GM18507 (cell line): ENCODE data around the gene LRMDA.

Experiments used
- DNase-seq: peaks from one replicate; pipeline ENCODE4 v3.0.0; 2011; ENCODE audit warnings: low read depth; ENCODE audit not compliant: insufficient read length; ENCODE audit errors: extremely low spot score
- FAIRE-seq: peaks from 2 replicates; lab custom pipeline; 2011; peaks lifted over from hg19 to GRCh38; lab: Jason Lieb, UNC

LRMDA gene

DNA sequence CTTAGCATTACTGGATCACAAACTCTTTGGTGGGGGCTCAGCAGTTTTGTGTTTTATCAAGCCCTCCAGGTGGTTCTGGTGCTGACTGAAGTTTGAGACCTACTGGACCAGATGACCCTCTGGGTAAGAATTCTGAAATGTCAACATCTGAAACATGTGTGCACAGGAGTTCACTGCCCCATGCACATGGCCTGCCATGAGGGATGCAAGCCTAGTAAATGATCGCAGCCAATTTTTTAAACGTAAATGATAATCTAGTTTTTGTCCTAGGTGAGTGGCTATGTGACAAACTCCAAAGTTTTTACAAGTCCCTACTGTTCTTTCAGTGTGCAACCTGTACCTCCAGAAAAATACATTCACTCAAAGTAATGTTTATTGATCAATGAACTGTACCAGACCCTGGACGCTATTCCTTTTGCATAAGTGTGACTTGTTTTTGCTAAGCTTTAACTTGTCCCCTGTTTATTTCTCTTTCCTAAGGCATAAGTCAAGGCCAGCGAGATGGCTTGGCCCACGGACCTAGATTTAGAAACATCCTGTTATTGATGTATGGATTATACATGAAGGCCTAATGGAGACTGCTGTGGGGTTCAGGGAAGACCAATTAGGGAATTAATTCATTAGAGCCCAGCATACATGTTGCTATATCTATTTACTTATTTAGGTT, 531.1 kb downstream of the LRMDA start:
- no peak for DNase-seq
- no peak for FAIRE-seq

DNA sequence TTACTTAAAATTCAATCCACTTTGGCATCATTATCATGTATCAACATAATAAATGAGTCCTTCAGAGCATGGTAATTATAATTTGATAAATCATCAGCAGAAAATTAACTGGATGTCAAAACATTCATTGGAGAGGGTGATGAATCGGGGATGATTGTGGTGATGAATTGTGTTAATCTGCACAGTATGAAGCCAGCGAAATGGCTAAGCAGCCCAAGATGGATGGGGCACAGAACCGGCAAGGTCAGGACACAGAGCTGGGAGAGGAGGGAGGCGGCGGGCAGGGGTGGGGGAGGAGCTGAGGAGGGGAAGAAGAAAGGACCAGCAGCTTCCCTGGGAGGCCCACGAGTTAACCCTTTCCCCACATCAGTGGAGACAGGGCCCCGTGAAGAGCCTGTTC, 536.1 kb downstream of the LRMDA start:
- DNase-seq (no peak), FAIRE-seq (no peak)

DNA sequence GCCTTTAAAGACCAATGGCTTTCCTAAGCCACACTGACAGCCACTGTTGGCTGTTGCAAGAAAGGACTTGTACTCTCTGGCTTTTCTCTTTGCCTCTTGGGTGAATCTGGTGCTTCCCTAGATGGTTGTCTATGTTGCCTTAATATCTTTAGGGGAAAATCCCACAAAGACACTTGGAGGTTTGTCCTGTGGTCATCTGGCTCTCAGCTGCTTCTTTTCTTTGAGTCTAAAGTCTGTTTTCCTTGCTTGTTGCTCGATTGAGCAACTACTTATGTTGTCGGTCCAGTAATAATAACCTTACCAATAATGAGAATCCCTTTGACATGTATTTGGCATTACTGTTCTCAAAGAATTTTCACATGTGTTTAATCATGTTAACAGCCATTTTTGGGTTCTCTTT, 537.6 kb downstream of the LRMDA start:
- DNase-seq, result no peak
- FAIRE-seq, result no peak

DNA sequence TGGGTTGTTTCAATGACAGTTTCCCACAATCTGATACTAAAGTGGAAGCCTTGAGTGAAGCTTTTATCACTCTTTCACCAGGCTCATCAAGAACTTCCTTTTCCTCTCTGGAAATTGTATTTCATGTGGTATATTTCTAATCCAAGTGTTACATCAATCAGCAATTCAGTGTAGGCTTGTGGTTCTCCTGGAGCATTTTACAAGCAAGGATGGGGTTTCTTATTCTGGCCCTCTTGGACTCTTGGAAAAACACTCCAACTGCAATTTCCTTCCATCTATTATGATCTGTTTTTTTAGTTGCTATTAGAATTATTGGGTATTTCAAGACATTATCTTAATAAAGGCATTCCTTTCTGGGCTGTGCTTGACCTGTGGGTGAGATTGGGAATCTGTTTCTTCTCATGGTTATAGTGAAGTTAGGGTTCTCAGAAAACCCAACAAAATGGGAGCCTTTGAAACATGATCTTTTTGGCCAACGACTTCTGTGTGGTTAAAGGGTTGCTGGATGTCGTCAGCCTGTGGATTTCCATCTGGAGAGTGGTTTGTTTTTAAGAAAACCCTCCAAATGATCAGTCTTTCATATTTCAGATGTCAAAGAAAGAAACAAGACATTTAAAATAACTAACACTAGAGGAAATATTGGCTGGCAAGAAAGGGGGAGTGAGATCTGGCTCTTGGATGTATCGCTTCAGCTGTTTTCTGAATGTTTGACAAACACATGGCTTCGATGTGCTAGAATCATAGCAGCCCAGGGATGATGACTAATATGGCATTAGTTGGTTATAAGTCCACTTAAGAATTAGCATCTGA, 540.2 kb downstream of the LRMDA start:
- FAIRE-seq (no peak), DNase-seq (no peak)

DNA sequence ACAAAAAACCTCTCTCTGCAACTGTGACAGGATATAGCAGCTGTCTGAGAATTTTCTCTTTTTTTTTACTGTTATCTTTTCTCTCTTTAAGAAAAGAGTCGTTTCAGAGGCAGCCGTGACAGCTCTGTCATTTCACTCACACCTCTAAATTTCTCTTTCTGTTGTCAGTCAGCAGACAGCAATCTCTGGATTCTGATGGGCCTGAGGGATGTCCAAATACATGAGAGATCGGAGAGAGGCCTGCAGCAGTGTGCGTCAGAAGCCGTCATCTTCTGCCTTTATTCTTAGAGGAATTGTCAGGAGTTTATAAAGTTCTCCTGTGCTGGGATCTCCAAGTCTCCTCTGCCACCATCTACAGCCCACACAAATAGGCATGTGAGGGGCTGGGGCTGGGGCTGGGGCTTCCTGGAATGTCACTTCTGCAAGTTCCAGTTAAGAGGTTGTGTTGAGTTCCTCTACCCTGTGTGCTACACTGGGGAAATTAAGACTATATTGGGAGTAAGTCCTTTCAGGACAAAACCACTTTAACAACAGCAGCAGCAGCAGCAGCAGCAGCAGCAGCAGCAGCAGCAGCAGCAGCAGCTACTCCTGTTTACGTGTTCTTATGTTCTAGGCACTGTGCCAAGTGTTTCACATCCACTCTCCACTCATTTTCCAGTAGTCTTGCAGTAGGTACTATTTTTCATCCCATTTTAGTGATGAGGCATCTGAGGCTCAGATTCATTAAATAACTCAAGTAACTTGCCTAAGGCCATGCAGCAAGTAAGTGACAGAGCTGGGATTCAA, 541.3 kb downstream of the LRMDA start:
- FAIRE-seq (no peak), DNase-seq (no peak)

DNA sequence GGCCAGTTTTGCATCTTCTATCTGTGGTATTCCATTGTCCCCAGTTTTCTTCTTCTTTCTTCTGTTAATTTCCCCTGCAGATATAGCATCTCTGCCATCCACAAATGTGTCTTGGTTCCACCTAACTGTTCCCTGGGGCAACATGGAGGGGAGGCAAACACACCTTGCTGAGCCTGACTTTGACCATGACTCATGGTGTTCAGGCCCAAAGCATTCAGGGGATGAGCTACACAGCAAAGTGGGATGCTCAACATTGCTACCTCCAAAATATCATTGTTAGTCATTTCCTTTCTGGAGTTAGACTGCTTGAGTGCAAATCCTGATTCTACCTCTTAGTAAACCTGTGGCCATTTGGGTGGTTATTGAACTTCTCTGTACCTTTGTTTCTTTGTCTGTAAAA, 542.7 kb downstream of the LRMDA start:
- DNase-seq (no peak), FAIRE-seq (no peak)

DNA sequence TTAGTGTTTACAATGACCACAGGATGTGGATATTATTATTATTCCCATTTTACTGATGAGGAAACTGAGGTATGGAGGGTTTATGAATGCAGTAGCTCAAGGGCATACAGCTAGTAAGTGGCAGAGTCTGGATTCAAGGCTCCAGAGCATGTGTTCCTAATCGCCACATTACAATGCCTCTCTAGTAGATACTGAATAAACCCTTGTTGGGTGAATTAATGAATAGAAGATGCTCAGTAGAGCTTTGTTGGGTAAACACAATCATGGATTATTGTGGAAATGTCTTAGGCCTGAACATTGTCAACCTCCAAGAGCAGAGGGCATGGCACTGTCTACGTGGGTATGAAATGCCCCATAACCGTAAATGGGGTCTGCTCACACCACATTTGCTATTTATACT, 545.3 kb downstream of the LRMDA start:
- FAIRE-seq (no peak), DNase-seq (no peak)

DNA sequence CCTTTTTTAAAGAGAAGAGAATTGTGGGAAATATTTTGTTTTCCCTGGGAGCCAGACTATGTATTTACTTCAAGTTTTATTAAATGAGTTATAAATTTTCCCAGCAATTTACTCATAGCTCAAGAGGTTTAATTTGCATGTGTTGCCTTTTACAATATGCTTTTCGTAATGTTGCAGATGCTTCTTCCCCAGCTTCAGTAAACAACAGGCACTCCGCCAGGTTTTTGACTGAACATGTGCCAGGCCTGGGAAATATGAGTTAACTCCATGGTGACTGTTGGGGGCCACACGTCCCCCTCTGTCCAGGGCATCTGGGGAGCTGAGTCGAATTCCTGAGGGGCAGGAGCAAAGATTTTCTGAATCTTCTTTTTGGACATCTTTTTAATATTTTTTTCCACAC, 545.7 kb downstream of the LRMDA start:
- no peak for DNase-seq
- FAIRE-seq, result no peak

DNA sequence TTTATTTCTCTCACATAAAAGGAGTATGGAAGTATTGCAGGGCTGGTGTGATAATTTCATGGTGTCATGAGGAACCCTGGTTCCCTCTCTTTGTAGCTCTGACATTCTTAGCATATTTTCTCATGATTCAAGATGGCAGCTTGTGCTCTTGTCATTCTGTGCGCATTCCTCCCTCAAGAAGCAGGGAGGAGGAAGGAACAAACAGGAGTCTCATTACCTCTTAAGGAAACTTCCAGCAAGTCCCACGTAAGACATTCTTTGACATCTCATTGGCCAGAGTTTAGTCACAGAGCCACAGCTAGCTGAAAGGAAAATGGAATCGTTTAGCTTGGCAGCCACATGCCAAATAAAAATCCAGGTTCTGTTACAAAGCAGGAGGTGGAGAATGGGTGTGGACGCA, 546.8 kb downstream of the LRMDA start:
- FAIRE-seq (no peak), DNase-seq (no peak)

DNA sequence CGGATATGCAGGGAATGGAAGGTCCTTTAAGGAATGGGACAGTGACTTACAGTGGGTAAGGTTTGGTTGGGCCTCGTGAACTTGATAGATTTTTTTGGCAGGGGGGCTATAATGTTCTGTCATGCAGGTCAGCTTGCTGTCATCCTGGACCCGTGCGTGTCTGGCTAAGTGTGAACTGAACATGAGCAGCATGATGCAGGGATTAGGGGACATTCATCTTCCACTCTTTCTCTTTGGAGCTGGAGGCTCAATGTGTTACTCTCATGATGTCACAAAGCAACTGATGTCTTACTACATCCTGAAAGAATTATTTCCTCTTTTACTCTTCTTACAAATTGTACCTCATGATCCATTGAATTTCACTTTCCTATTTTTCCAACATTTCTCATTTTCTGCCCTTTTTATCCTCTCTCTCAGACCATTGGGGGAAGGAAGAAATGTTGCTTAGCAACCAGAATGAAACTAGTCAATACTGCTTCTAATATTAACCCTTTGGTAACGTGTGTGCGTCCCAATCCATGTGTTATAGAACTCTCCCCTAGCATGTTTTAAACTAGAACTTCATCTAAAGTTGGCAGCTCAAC, 549.1 kb downstream of the LRMDA start:
- FAIRE-seq (no peak), DNase-seq (no peak)

DNA sequence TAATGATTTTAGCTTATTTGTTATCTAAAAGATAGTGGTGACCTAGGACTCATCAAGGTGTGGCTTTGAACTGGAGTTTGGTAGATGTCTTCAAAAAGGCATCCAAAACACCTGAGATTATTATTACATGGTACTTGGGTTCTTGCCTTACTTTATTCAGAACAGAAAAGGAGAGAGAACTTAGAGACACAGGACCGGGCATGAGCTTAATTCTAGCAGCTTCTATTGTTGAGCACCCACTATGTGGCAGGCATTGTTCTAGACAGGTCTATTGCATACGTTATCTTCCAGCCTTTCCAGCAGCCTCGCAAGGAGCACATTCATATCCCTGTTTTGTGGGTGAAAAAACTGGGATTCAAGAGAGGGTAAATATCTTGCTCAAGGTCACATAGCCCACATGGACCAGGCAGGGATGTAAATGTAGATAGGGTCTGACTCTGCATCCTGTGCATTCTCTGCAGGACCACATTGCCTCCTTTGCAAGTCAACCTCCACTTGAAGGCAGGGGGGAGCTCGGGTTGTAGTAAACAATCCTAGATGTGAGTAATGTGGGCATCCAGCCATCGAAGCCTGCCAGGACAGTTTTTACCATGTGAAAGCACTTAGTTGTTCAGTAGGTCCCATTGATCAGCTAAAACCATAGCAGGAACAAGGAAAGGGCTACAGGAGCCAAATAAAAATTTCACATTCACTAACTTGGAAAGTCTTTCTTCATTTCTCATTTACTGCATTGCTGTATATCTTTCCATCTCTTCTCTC, 551.4 kb downstream of the LRMDA start:
- DNase-seq, result no peak
- no peak for FAIRE-seq

DNA sequence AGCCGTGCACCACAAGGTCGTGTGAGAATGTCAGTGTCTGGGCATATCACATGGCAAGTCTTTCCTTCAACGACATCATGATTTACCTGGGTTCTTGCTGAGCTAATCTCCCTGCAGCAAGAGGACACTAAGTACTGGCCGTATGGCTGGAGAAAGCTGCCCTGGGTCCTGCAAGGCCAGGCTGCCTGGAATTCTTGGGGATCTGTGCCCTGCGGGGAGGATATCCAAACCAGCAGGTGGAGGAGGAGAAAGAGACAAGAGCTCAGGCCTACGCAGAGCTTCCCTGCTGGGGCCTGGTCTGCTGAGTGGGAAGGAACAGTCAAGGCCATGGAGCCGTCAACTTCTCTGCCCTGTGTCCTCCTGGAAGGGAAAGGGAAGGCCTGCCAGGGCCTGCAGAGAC, 552.6 kb downstream of the LRMDA start:
- FAIRE-seq (no peak), DNase-seq (no peak)

DNA sequence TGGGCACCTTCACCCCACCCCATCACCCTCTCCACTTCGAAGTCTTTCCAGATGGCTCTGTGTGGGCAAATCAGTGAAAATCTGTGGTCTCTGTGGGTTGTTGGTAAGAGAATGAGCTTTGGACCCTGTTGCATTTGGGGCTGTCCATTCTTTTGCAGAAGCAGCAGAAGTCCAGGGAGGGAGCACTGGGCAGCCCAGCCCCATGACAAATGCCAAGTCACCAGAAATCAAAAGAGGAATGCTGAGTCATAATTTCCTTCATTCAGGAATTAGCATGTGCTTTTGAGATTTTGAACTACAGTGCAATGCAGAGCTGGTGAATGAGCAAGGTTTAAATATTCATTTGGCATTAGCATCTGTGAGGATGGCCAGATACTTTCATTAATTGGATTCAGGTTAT, 556.2 kb downstream of the LRMDA start:
- DNase-seq, result no peak
- no peak for FAIRE-seq

DNA sequence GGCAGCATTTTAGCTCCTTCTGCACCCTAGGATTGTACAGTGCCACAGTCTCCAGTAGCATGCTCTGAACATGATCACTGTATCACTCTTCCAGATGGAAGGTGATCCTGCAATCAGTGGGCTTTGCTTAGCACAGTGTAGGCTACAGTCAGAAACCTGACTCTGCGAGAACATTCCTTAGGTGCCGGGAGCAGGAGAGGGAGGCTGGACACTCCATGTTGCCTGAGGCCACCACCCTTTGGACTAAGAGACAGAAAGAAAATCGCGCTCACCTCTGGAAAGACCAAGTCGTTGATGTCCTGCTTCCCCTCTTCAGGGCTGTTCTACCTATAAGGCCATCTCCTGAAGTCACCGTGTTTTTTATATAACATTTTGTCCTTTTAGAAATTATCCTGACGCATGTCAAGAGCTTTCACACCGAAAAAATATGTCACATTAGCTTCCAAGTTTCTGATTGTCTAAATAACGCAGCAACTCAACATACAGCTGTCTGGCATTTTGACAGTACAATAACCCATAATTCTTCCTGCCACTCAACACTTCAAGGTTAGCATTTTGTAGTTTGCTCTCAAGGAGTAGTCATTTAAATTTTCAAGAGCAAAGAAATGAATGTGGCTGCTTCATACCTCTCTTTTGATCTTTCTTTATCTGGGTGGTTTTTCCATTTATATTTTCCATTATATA, 563.1 kb downstream of the LRMDA start:
- FAIRE-seq (no peak), DNase-seq (no peak)

DNA sequence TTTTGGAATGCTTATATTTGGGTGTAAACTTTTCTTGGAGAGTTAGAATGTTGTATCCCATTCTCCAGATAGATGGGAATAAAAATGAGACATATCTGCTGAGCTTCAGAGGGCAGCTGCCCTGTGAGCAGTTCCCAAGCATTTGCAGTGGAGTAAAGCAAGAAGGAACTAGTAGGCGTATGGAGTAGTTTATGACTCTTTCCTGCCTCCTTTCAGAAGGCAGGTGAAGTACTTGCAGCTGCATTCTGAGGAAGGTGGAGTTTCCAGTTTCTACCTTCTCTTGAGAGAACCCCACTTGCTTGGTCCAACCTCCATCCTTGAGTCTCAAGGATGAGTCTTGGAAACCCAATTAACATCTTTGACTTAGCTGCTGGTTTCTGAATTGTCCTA, 563.6 kb downstream of the LRMDA start:
- no peak for DNase-seq
- no peak for FAIRE-seq

DNA sequence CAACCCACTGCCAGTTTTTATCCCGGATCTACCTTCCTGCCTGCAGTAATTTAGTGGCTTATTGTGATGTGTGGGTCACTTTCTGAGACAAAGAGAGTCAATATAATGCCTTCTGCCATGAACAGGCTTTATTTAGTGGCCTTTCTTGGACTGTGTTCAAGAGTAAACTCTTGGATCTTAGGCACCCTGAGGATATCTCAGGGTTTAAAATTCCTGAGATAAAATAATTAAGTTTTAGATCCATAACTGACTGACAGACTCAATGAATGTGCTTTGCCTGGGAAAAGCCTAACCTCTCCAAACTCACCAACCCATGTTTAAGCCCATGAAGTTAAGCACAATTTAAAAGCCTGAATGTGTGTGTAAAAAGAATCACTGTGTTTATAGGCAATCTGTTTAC, 564.3 kb downstream of the LRMDA start:
- no peak for DNase-seq
- no peak for FAIRE-seq

DNA sequence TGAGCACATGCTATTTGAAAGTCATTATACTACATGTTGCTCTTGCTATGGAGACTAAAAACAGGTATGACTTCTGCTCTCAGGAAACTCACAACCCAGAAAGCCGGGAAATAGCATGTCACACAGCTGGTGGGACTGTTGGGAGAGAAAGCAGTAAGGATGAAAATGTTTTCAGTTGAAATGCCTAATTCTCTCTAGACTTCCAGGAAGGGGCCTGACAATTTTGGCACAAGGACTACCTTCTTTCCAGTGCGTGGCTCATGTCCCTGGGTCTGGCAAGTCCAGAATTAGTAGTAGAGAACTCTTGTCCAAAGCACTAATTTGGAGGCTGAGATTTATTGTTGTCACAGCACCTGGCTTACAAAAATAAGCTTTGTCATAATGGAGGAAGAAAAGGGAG, 567.6 kb downstream of the LRMDA start:
- no peak for FAIRE-seq
- no peak for DNase-seq

DNA sequence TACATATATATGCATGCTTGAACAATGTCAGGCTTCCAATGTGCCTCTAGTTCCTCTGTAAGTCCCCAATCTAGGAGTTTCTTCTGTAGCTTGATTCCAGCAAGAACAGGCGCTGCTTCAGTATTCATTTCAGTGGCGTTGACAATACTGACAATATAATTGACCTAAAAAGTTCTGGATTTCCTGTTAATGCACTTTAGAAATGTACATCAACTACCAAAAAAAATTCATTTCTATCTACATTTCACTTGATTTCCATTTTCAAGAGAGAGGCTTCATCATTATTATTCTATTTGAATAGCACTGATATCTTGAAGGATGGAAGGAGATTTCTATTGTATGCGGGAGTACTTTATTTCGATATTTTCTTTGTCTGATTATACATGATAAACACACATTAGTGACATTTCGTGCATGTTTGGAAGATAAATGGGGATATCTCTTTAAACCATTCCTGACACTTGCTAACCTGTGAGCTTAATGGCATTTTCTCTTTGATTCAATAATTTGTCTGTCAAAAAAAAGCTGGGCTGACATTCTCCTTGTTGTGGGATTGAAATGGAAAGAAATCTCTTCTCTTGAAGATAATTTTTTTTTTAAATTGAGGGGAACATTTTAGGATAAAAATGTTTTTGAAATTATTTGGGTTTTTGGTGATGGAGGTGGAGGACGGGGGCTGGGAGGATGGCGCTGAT, 568.2 kb downstream of the LRMDA start:
- FAIRE-seq (no peak), DNase-seq (no peak)

DNA sequence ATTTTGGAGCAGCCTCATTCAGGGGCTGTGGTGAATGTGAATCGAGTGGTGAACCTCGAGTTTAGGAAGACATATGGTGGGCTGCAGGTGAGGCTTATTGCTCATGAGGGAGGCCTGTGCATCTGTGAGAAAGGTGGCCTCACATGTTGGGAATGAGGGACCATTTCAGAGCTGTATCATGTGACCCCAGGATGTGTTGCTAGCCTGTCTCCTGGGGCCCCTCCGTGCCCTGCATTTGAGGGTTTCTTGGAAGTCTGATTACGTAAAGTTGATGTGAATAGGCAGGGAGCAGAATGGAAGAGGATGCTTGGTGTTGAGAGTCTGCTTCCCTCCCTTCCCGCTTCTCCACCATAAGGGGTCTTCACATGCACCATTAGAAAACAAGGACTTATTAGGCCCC, 569.1 kb downstream of the LRMDA start:
- no peak for FAIRE-seq

More for the DNA sequence above, 569.1 kb downstream of the LRMDA start:
- DNase-seq, result no peak
